Daoy (cell line): ENCODE measurements around the gene SUSD3. TPM values are rescaled to one million over a fixed set of nuclear protein-coding genes. Genes with fewer than 3 reads are reported as not detected.

Experiments
- DNase-seq: peaks from one replicate; pipeline ENCODE4 v3.0.0-alpha.2; 2015; ENCODE audit warnings: low read depth
- total RNA-seq: library from RNA; depleted of rRNA; stranded (reverse); fragments of >200 nt; shearing (Covaris generic); gene quantifications from 2 replicates; pipeline ENCODE4 v1.2.3, GENCODE V29; 2014

SUSD3 gene
- total RNA-seq, 1 experiment from 2014 or later, result 0.40 TPM

DNA sequence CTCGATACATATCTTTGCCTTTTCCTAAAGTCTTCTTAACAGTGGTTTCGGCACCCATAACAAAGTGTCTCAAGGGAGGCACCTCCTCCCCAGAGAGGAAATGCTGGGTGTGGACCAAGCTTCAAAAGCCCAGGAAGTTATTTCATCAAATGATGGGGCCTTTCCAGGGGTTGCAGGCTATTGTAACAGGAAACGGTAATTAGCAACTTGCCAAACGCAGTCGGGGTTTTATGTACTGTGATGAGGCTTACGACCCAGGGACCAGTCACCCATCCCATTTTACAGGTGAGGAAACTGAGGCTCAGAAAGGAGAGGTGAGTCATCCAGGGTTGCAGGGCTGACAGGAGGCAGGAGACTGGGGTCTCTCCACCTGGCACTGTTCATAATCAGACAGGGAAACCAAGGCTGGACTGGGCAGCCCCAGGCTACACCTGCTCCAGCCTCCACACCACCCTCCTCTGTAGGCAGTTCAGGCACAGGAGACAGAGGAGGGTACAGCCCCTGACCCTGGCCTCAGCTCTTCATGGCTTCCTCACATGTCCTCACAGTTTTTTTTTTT is 30.0 kb upstream of the SUSD3 start:
- no peak for DNase-seq

DNA sequence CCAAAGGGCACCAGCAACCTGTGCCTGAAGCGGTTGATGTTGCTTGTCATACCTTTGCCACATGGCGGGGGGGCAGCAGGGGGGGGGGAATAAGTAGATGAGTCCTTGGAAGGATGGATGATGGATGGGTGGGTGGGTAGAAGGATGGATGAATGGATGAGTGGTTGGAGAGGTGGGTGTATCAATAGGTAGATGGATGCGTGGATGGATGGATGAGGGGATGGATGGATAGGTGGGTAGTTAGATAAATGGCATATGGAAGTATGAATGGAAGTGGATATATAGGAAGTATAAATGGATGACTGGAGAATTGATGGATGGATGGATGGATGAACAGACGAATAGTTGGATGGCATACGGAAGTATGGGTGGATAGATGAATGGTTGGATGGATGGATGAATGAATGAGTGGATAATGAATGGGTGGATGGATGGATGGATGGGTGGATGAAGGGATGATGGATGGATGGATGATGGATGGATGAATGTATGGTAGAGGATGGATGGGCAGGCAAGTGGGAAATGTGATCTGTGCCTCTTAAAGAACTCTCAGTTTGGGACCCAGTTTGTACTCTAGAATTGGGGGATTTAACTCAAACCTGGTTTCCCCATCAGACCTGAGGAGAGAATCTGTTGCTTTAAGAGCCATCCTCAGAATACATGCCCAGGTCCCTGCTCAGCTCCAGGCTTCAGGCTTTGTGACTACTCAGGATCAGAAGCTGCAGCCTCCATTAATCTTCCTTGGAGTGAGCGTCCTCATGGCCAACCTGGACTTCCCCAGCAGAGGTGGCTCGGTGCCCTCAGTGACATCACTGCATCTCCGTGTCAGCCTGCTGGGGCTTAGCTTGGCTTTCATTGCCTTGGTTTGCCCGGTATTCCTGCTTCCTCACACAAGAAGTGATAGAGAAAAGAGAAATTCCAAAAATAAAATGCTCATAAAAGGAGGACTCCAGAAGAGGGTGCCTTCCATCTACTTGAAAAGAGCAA is 27.6 kb upstream of the SUSD3 start:
- no peak for DNase-seq

DNA sequence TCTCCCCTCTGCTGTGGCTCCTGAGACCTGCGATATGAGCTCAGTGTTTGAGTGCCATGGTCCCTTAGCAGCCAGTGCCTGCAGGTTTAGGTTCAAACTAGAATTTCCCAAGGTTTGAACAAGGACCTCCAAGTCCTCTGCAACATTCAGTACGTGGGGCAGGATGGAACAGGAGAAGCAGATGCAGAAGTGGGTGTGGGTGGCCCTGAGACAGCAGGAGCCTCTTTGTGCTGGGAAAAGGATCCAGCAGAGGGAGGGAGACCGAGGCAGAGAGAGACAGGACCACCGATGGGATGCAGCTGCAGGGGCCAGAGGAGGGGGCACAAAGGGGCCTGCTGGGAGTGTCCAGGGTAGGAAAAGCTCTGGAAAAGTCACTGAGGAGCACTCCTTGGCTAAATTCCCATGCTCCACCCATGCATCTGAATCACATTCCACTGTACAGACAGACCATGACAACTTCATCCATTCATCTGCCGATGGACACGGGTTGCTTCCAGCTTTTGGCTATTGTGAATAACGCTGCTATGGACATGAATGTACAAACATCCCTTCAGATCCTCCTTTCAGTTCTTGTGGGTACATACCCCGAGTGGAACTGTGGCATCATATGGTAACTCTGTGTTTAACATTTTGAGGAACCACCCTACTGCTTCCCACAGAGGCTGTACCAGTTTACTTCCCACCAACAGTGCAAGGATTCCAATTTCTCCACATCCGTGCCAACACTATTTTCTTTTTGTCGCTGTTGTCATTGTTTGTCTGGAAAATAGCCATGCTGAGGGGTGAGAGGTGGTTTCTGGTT is 26.7 kb upstream of the SUSD3 start:
- DNase-seq, result no peak

DNA sequence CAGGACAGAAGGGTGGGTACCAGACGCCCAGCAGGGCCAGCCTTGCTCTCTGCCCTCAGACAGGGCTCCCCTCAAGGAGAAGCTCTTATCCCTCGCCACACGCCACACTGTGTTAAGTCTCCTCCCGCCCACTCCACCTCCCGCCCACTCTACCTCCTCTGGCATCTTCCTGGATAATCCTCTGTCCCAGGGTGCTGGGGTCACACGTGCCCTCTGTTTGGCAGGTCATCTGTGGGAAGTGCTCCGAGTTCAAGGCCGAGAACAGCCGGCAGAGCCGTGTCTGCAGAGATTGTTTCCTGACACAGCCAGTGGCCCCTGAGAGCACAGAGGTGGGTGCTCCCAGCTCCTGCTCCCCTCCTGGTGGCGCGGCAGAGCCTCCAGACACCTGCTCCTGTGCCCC is 26.0 kb upstream of the SUSD3 start:
- no peak for DNase-seq

DNA sequence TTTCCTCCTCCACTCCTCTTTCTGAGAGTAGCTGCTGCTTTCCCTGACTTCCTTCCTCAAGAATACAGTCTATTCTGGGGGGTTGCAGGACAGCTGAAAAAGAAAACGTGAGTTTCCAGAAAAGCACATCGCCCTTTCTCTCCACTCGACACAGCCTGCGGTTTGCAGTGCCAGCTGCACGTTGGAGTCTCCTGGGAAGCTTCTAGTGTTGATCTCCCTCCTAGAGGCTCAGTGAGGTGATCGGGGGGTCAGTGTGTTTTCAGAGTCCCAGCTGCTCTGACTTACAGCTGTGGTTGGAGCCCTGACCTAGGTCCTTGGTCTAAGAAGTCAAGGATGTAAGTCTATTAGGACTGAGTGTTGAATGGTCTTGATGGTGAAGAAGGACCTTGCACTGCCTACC is 25.0 kb upstream of the SUSD3 start:
- DNase-seq, result no peak

DNA sequence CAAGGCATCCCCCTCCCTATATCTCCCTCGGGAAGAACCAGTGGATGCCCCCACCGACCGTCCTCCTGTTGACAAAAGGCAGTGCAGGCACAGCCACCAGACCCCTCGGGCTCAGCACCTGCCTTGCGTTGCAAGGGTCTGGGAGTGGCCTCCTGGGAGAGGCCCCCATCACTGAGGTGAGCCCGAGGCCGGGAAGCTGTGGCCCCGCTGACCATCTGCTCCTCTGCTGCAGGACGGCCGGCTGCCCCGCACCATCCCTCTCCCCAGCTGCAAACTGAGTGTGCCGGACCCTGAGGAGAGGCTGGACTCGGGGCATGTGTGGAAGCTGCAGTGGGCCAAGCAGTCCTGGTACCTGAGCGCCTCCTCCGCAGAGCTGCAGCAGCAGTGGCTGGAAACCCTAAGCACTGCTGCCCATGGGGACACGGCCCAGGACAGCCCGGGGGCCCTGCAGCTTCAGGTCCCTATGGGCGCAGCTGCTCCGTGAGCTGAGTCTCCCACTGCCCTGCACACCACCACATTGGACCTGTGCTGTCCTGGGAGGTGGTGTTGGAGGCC is 23.3 kb upstream of the SUSD3 start:
- no peak for DNase-seq

DNA sequence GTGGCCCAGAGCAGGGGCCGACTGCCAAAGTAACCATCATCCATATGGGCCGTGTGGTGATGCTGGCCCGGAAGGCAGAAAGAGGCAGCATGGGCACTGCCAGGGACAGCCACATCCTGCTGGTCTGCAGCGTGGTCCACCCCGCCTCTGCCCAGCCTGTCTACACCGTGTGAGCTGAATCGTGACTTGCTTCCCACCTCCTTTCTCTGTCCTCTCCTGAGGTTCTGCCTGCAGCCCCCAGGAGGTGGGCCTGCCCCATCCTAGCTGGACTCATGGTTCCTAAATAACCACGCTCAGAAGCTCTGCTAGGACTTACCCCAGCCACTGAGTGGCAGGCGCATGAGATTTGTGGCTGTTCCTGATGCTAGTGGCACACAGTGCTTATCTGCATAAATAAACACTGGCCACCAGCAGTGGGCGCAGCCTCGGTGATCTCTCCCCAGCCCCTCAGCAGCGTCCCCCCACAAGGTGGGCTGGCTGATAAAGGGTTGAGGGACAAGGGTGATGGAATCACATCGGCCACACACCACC is 22.6 kb upstream of the SUSD3 start:
- no peak for DNase-seq

DNA sequence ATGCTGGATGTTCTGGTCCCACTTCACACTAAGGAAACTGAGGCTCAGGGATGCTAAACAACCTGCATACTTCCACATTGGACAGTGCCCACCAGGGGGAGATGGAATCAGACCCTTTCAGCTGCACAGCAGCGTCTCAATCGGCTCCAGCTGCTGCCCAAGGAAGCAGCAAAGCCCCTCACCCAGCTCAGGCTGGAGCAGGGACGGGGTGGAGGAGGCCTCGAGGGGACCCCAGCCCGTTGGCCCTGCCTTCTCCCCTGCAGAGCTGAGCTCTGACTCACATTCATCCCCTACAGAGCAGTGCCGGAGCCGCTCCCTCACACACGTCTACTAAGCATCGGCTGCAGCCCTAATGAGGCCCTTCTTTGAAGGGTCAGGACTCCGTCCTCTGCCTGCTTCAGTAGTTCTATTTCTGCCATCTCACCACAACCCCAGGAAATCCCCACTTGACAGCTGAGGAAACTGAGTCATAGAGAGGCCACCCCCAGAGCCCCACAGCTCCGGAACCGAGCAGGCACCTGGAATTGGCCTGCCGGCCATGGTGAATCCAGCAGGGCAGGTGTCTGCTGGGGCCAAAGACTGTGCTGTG is 21.5 kb upstream of the SUSD3 start:
- DNase-seq, result no peak

DNA sequence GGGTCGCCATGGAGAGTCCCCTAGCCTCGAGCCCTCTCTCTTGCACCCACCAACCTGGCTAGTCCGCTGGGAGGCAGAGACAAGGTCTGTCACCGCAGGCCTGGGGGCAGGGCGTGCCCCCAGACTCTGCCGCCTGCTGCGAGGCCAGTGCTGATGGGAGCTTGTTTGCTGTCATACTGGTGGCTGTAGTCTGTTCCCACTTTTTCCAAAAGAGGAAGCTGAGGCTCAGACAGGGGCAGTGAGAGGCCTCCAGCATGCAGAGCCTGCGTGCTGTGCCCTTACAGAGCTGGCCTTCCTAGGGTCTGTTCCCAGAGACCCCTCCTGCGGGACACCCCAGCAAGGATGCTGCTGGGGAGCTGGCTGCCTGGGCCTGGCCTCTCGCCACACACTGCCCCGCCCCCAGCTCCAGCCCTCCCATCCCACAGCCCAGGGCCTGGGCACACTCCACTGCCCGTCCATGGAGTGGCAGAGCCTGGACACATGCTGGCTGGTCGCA is 21.0 kb upstream of the SUSD3 start:
- DNase-seq, result no peak

DNA sequence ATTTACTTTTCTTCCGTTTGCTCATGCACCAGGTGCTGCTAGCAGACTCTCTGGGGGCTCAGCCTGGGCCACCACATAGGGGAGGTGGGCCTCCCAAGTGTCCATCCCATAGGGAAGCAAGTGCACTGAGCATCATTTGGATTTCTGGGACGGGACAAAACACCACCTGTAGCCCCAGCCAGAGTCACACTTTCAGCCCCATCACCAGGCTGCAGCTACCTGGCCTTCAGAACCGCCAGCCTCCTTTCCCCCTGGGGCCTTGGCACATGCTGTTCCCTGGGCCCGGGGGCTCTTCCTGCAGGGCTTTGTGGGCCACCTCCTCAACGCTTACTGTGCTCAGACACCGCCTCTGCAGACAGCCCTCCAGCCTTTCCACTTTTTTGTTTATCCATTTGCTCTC is 19.6 kb upstream of the SUSD3 start:
- no peak for DNase-seq

DNA sequence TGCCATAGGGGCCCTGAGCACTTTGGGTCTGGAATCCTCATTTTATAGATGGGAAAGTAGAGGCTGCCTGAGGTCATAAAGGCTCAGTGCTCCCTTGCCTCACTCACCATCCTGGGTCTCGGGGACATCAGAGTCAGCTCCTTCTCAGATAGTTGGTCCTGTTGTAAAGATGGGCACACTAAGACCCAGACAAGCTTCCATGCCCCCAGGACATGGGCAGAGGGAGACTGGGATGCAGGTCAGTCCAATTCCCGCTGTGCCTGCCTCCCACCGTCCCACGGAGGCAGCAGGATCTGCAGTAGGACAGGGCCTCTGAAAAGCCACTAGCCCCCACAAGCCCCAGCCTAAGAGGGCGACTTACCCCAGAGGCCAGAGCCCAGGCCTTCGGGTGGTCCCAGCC is 19.0 kb upstream of the SUSD3 start:
- no peak for DNase-seq

DNA sequence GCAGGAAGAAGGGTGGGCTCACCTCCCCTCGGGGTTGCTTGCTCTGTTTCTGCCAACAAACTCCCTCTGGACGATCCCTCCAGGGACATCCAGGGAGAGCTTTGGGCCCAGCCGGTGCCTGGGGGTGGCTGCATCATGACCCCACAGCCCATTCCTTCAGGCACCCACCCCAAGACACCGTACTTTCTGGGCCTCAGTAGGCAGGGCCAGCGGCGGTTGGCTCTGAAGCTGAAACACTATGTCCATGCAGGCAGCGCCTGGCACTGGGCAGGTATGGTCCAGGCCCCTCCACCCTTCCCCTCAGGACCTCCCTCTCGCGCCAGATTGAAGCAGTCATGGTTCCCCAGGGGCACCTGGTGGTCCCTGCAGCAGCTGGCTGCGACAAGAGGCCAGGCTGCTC is 18.5 kb upstream of the SUSD3 start:
- DNase-seq, result no peak

DNA sequence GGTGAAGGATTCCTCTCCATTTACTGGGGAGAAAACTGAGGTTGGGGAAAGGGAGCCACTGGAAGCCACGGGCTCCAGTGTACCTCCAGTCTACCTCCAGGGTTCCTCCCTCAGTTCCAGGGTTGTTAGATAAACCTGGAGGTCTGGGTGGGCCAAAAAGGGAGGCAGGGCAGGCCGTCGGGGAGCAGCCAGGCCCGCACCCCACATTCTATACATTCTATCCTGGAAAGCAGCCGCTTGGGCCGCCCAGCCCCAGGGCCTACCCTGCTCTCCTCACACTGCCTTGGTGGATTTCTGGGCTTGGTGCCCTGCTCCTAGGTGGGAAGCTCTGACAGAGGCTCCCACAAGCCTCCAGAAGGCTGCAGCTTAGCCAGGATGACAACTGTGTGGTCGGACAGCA is 18.1 kb upstream of the SUSD3 start:
- no peak for DNase-seq

DNA sequence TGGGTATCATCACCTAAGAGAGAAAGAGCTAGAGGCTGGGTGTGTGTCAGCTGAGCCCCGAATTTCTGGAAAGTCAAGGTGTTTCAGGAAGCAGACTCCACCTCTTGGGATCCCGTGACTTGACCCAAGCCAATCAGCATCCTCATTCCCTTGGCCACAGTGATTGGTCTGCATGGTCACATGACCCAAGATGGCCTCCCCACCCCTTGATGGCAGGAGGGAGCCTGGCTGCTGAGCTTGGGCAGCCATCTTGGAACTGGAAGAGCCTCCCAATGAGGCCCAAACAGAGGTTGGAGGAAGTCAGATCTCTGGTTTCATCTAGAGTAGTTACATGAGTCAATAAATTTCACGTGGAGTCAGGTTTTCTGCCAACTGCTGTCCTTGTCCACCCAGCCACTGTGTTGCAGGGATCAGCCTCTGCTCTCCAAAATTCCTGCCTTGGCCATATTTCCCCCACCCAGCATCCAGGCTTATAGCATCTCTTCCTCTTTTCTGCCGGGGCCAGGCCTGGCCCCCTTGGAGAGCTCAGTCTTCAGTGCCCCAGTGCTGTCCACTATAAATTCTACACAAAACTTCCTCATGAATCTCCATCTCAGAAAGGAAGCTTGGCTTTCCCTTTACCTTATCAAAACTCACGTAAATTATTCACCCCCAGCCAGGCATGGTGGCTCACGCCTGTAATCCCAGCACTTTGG is 17.2 kb upstream of the SUSD3 start:
- no peak for DNase-seq

DNA sequence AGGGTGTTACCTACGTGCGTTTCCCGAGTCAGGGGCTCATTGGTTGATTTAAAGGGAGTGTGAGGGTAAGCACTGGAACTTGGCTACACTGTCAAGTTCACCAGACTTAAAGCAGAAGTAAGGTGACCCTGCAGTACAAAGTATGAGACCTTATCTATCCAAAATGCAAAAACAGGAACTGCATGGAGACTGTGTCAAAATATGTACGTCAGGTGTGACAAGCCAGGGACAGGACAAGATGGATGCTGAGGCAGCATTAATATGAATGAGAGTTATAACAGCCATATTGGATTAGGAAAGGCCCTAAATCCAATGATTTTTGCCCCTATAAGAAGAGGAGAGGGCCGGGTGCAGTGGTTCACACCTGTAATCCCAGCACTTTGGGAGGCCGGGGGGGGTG is 15.4 kb upstream of the SUSD3 start:
- DNase-seq, result no peak

DNA sequence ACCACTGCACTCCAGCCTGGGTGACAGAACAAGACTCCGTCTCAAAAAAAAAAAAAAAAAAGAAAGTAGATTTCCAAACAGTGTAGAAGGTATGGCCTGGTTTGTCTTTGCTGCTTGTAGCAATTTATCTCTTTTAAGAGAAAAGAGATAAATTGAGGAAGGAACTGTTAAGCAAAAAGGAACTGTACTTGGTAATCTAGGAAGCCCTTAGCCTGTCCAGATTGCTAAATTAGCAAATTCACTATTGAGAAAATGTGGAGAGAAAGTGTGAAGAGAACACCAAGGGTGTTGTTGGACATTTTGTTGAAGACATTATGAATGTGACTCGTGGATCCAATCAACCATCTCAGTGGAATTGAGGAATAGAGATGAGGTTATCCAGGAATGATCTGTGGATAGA is 13.0 kb upstream of the SUSD3 start:
- no peak for DNase-seq

DNA sequence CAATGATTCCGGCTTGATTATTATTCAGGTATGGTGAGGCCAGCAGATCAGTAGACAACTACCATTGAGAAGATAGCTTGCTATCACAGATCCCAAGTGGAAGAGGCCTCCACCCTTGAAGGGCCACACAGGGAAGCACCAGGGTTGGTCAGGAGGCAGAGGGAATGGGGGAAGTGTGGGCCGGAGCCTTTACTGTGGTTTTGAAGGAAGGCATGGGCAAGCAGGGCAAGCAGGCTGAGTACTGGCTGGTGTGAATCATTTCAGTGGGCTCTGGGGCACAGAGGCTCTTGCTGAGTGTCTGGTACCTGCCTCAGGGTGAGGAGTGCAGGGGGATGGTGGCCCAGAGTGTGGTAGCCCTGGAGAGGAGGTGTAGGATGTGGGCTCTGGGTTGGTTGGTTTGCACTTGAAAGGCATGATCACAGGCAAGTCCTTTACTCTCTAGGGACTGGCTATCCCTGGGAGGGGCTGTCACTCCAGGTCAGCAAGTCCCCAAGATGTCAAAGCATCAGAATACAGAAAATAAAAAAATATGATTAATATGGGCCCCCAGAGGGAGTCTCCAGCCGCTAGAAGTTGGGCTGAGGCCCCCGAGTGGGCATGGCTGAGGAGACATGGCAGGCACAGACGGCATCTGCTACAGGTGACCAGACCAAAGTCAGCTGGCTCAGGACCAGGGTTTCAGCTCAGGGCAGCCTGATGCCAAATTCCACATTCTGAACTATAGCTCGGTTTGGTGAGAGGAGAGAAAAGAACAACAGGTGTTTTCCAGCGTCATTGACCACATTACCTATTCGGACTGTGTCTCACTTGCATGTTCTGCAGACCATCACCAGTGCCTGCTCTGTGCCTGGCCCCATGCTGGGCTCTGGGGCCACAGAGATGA is 9.7 kb upstream of the SUSD3 start:
- no peak for DNase-seq

DNA sequence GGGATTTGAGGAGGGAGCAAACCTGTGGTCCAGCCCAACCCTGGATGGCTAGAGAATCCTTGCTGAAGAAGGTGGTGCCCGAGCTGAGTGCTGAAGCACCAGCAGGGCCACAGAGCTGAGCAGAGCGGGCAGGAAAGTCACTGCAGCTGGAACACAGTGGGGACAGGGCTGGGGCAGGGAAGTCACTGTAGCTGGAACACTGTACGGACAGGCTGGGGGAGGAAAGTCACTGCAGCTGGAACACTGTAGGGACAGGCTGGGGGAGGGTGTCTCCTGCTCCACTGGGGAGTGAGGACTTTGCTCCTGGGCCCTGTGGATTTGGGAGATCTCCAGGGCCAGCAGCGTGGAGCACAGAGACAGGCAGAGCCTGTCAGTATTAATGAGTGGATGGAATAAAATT is 9.0 kb upstream of the SUSD3 start:
- DNase-seq, result no peak

DNA sequence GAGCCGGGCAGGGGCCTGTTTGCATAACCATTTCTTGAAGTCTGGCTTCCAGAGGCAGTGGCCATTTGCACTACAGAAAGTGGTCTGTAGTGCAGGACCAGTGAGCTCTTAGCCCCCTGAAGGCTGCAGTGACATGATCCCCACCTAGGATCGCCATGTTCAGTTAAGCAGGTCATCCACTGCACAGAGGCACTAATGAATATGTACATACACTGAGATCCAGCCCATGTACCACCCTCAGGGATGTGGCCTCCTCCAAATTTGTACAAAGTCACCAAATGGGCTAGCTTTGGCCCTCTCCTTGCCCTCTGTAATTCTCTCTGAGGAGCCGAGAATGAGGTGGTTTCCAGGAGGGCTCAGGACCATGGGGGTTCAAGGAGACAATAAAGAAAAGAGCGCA is 8.3 kb upstream of the SUSD3 start:
- no peak for DNase-seq

DNA sequence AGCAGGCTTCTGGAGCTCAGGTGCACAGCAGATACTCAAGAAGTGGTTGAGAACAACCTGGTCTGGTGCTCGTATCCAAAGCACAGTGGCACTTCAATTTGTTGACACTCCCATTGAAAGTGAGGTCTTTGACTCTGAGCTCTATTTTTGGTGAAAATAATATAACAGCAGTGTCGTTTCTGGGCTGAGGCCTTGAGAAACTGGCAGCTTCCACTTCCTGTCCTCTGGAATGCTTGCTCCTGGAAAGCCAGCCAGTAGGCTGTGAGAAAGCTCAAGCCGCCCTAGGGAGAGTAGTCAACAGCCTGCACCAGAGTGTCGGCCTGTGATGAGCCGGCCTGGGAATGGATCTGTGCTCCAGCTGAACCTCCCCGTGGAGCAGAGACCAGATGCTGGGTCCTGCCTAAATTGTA is 6.8 kb upstream of the SUSD3 start:
- DNase-seq, result no peak
